ENCODE results near the gene THRAP3.
"Not testable (repeated sequence)": the region's sequence is repeated elsewhere in the genome, so short reads cannot be mapped to it uniquely, and the experiment has no call there.

Gene THRAP3

GRCh38 chr1:36217670-36218069 lies 6.6 kb upstream of the THRAP3 start:
- Histone ChIP-seq H3K4me2 (ENCODE audit: low read length) (no peak overlapping the region), H3K27ac (no peak overlapping the region), H3K4me3 (ENCODE audit: low read depth, low read length) (no peak overlapping the region), H3K4me1 (no peaks in the 10 kb centered on the region), H3K9me3 (ENCODE audit: control insufficient read depth, low read length) (no peaks in the 10 kb centered on the region), H3K27me3 (ENCODE audit: control insufficient read depth, insufficient read depth, low read length) (no peaks in the 10 kb centered on the region), H3K36me3 (ENCODE audit: control insufficient read depth, insufficient read depth, low read length) (no peaks in the 10 kb centered on the region), H3K9ac (no peak overlapping the region), H3K79me2 (no peaks in the 10 kb centered on the region), H2AFZ (no peak overlapping the region)
- no peak for TF ChIP-seq CTCF (IDR thresholded peaks at IDR 0.05)

DNA sequence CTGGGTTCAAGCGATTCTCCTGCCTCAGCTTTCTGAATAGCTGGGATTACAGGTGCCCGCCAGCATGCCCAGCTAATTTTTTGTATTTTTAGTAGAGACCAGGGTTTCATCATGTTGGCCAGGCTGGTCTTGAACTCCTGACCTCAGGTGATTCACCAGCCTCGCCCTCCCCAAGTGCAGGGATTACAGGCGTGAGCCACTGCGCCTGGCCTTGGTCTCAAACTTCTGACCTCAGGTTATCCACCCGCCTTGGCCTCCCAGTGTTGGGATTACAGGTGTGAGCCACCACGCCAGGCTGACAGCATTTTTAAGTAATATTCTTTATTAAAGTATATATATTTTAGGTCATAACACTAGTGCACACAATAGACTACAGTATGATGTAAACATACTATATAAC lies 2.3 kb upstream of the THRAP3 start:
- H3K9me3 ChIP-seq (ENCODE audit: control insufficient read depth, low read length); H2AFZ ChIP-seq; H3K9ac ChIP-seq; H3K4me2 ChIP-seq (ENCODE audit: low read length); H3K4me1 ChIP-seq; H3K36me3 ChIP-seq (ENCODE audit: control insufficient read depth, insufficient read depth, low read length); H3K4me3 ChIP-seq (ENCODE audit: low read depth, low read length); H3K27ac ChIP-seq; H3K27me3 ChIP-seq (ENCODE audit: control insufficient read depth, insufficient read depth, low read length): not testable (repeated sequence)
- peaks cover 11% of the 10 kb centered on the region for H3K79me2 ChIP-seq

- Histone ChIP-seq H2AFZ (peak overlapping the region; percentile 95), H3K36me3 (ENCODE audit: control insufficient read depth, insufficient read depth, low read length) (no peaks in the 10 kb centered on the region), H3K79me2 (peaks cover 16% of the 10 kb centered on the region), H3K4me2 (ENCODE audit: low read length) (peak overlapping the region; percentile 90), H3K27ac (peak overlapping the region; percentile 98), H3K4me3 (ENCODE audit: low read depth, low read length) (peak overlapping the region; percentile 93), H3K9ac (no peak overlapping the region), H3K9me3 (ENCODE audit: control insufficient read depth, low read length) (no peaks in the 10 kb centered on the region), H3K4me1 (peaks cover 3% of the 10 kb centered on the region), H3K27me3 (ENCODE audit: control insufficient read depth, insufficient read depth, low read length) (no peaks in the 10 kb centered on the region)
- no peak for TF ChIP-seq CTCF (IDR thresholded peaks at IDR 0.05)
These were observed 1.5 kb upstream of the THRAP3 start for GRCh38 chr1:36222481-36223380.

DNA sequence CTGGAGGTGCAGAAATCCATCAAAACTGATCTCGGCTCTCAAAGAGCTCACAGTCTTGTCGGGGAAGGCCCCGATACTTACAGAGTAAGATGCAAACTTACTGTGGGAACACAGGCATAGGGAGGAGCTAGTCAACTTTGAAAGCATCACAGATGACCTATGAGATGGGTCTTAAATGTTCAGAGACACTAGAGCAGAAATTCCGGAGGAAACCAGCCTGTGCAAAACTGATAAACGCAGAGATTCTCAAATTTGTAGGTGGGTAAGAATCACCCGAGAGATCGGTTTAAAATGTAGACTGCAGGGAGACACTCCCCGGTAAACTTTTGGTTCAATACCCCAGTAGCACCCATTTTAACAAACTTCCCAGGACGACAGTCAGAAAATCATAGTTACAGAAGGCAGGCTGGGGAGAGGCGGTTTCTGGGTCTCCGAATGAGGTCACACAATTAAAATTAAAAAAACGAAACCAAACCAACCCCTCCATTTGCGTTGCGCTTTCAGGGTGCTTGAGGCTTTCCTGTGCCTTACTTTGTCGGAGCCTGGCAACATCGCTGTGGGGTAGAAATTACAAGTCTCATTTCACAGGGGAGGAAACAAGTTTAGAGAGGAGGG lies 755 bp upstream of the THRAP3 start:
- no peaks in the 10 kb centered on the region for H3K36me3 ChIP-seq (ENCODE audit: control insufficient read depth, insufficient read depth, low read length)
- peak overlapping the region; percentile 67 for H3K9ac ChIP-seq
- no peaks in the 10 kb centered on the region for H3K27me3 ChIP-seq (ENCODE audit: control insufficient read depth, insufficient read depth, low read length)
- peak overlapping the region; percentile 90 for H3K4me2 ChIP-seq (ENCODE audit: low read length)
- peak overlapping the region; percentile 95 for H2AFZ ChIP-seq
- TF ChIP-seq CTCF (IDR thresholded peaks at IDR 0.05), result no peak
- peaks cover 3% of the 10 kb centered on the region for H3K4me1 ChIP-seq
- H3K9me3 ChIP-seq (ENCODE audit: control insufficient read depth, low read length), result no peaks in the 10 kb centered on the region
- H3K79me2 ChIP-seq, result peaks cover 22% of the 10 kb centered on the region
- H3K27ac ChIP-seq, result peak overlapping the region; percentile 98
- H3K4me3 ChIP-seq (ENCODE audit: low read depth, low read length), result peak overlapping the region; percentile 93

DNA sequence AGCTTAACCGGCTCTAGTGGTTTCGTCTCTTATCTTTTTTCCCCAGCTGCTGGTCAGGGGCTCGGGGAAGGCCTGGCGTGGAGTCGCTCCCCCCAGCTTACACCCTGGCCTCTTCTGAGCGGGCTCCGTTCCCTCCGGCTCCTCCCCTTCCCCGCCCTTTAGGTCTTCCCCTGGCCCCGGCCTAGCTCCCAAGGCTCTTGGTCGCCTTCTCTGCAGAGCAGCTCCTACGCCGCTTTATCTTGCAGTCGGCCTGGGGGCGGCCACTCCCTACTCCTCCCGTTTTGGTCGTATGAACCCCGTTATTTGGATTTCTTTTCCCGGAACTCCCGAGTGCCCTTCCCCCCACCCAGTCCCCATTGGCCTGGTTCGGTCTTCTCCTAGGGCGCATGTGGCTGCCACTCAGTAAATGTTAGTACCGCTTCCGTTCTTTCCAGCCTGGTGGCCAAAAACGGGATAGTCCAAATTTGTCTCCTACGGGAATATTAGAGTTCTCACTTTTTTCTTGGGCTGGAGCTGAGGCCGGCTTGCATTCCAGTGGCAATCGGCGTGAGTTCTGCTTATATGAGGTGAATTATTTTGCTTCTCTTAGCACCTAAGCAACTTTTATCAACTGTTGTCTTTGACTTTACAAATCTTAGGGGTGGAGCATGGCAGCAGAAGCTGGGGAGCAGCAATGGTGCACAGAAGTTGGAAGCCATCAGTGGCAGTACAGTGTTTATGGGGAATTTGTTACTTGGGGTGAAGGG lies 467 bp downstream of the THRAP3 start:
- no peaks in the 10 kb centered on the region for H3K36me3 ChIP-seq (ENCODE audit: control insufficient read depth, insufficient read depth, low read length)
- H3K27me3 ChIP-seq (ENCODE audit: control insufficient read depth, insufficient read depth, low read length), result no peaks in the 10 kb centered on the region
- peak overlapping the region; percentile 98 for H3K27ac ChIP-seq
- peaks cover 25% of the 10 kb centered on the region for H3K79me2 ChIP-seq
- no peaks in the 10 kb centered on the region for H3K9me3 ChIP-seq (ENCODE audit: control insufficient read depth, low read length)
- H3K4me1 ChIP-seq, result peaks cover 3% of the 10 kb centered on the region
- peak overlapping the region; percentile 82 for H3K4me2 ChIP-seq (ENCODE audit: low read length)
- no peak overlapping the region for H3K9ac ChIP-seq
- peak overlapping the region; percentile 93 for H3K4me3 ChIP-seq (ENCODE audit: low read depth, low read length)
- TF ChIP-seq CTCF (IDR thresholded peaks at IDR 0.05), result peak; percentile 42
- peak overlapping the region; percentile 36 for H2AFZ ChIP-seq
